GM23248 (cell line): Measurements from ENCODE around the gene TACR2.

Experiments used
- EZH2 ChIP-seq: fragments of 200-600 bp; sonication (generic); IDR thresholded peaks from 2 replicates; pipeline ENCODE4 v1.6.1; 2018; ENCODE audit warnings: antibody characterized with exemption, mild to moderate bottlenecking; ENCODE audit not compliant: insufficient read depth, poor library complexity, severe bottlenecking
- EZH2phosphoT487 ChIP-seq: fragments of 200-600 bp; sonication (generic); IDR thresholded peaks from 2 replicates; pipeline ENCODE4 v1.6.1; 2018; ENCODE audit warnings: antibody characterized with exemption, moderate library complexity, mild to moderate bottlenecking, low read depth; ENCODE audit not compliant: insufficient read depth

DNA sequence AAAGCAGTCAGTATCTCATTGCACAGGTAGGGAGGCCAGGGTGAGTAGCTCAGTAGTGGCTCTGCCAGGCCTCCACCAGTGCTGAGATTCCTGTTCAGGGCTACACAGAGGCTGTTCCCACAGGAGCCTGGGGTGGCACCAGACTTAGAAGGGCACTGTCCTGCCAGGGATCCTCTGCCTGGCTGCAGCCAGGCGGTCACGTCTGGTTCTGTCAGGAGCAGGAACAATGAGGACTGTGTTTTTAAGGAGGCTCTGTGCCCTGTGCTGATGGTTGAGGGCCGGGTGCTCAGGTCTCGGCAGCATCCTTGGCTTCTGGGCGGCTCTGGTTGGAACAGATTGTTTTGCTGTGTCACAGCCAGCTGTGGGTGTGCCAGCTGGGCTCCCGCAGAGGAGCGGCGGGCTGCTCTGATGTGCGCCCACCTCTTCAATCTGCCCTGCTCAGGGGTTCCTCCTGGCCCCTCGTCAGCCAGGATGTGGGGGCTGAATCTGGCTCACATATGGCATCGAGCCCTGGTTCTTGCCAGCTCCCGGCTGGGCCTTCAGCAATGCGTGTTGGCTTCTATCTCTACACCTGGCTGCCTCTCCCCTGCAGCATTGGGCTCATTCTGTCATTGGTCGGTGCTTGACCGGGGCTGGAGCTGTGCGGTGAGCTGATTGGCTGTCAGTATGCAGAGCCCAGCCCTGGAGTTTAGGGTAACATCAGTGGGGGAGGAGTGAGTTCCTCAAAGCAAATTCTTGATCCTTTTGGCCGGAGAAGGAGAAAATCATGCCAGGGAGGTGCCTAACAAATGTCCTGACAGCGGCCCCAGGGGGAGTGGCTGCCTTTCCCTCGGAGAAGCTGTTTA is 41.2 kb downstream of the TACR2 start:
- TF ChIP-seq EZH2 (no peak), EZH2phosphoT487 (no peak)
